HEK293 (cell line): ENCODE measurements around the gene BAZ1A.

ENCODE experiments used
- REPIN1 ChIP-seq: fragments of 450-650 bp; formaldehyde crosslinking; IDR thresholded peaks from 2 replicates; pipeline ENCODE4 v1.5.1; 2017; ENCODE audit warnings: missing biosample characterization, missing genetic modification characterization, low read depth
- ZBTB20 ChIP-seq: fragments of 450-650 bp; formaldehyde crosslinking; IDR thresholded peaks from 2 replicates; pipeline ENCODE4 v1.5.1; 2016; ENCODE audit warnings: missing biosample characterization, missing genetic modification characterization
- ZFP41 ChIP-seq: fragments of 450-650 bp; formaldehyde crosslinking; IDR thresholded peaks from 2 replicates; pipeline ENCODE4 v1.5.1; 2016; ENCODE audit warnings: missing biosample characterization, missing genetic modification characterization, borderline replicate concordance
- ZNF223 ChIP-seq: fragments of 450-650 bp; formaldehyde crosslinking; IDR thresholded peaks from 2 replicates; pipeline ENCODE4 v1.5.1; 2016; ENCODE audit warnings: missing biosample characterization, missing genetic modification characterization
- ZNF292 ChIP-seq: fragments of 450-650 bp; formaldehyde crosslinking; IDR thresholded peaks from 2 replicates; pipeline ENCODE4 v1.5.1; 2016; ENCODE audit warnings: low read depth, missing biosample characterization, missing genetic modification characterization, borderline replicate concordance
- ZNF561 ChIP-seq: fragments of 450-650 bp; IDR thresholded peaks from 2 replicates; pipeline ENCODE4 v1.5.1; 2018; ENCODE audit warnings: missing biosample characterization, missing genetic modification characterization, borderline replicate concordance
- ZNF585B ChIP-seq: fragments of 450-650 bp; formaldehyde crosslinking; IDR thresholded peaks from 2 replicates; pipeline ENCODE4 v1.5.1; 2016; ENCODE audit warnings: missing biosample characterization, missing genetic modification characterization
- ZNF670 ChIP-seq: fragments of 450-650 bp; formaldehyde crosslinking; IDR thresholded peaks from 2 replicates; pipeline ENCODE4 v1.5.1; 2016; ENCODE audit warnings: missing biosample characterization, missing genetic modification characterization, low read depth
- ZNF843 ChIP-seq: fragments of 450-650 bp; formaldehyde crosslinking; IDR thresholded peaks from 2 replicates; pipeline ENCODE4 v1.5.1; 2016; ENCODE audit warnings: missing biosample characterization, missing genetic modification characterization
- TF ChIP-seq, protein P1 (sequence below): fragments of 450-650 bp; formaldehyde crosslinking; conservative IDR thresholded peaks from 2 replicates; pipeline ENCODE4 v1.5.1; 2016; ENCODE audit warnings: low read depth, missing biosample characterization, missing genetic modification characterization
- TF ChIP-seq, protein P2 (sequence below): fragments of 450-650 bp; IDR thresholded peaks from 2 replicates; pipeline ENCODE4 v1.5.1; 2018; ENCODE audit warnings: missing biosample characterization, mild to moderate bottlenecking, missing genetic modification characterization
- TF ChIP-seq, protein P3 (sequence below): fragments of 450-650 bp; formaldehyde crosslinking; IDR thresholded peaks from 2 replicates; pipeline ENCODE4 v1.5.1; 2017; ENCODE audit warnings: missing biosample characterization, missing genetic modification characterization
- TF ChIP-seq, protein P4 (sequence below): fragments of 450-650 bp; formaldehyde crosslinking; IDR thresholded peaks from 2 replicates; pipeline ENCODE4 v1.5.1; 2016; ENCODE audit warnings: missing biosample characterization, missing genetic modification characterization
- TF ChIP-seq, protein P5 (sequence below): fragments of 450-650 bp; formaldehyde crosslinking; IDR thresholded peaks from 2 replicates; pipeline ENCODE4 v1.5.1; 2016; ENCODE audit warnings: missing biosample characterization, missing genetic modification characterization, low read depth
- TF ChIP-seq, protein P6 (sequence below): fragments of 450-650 bp; formaldehyde crosslinking; conservative IDR thresholded peaks from 2 replicates; pipeline ENCODE4 v1.5.1; 2016; ENCODE audit warnings: low read depth, missing biosample characterization, missing genetic modification characterization
- TF ChIP-seq, protein P7 (sequence below): fragments of 450-650 bp; formaldehyde crosslinking; IDR thresholded peaks from 2 replicates; pipeline ENCODE4 v1.5.1; 2016; ENCODE audit warnings: missing biosample characterization, missing genetic modification characterization, borderline replicate concordance
- TF ChIP-seq, protein P8 (sequence below): IDR thresholded peaks from 2 replicates; pipeline ENCODE4 v1.6.1; 2011; ENCODE audit warnings: mild to moderate bottlenecking, low read depth, low read length, borderline replicate concordance

The BAZ1A gene

GRCh38 chr14:34714320-34715126 lies 160.6 kb downstream of the BAZ1A start, which contains the start of gene CFL2 (continued):
- TF ChIP-seq, protein P1, sequence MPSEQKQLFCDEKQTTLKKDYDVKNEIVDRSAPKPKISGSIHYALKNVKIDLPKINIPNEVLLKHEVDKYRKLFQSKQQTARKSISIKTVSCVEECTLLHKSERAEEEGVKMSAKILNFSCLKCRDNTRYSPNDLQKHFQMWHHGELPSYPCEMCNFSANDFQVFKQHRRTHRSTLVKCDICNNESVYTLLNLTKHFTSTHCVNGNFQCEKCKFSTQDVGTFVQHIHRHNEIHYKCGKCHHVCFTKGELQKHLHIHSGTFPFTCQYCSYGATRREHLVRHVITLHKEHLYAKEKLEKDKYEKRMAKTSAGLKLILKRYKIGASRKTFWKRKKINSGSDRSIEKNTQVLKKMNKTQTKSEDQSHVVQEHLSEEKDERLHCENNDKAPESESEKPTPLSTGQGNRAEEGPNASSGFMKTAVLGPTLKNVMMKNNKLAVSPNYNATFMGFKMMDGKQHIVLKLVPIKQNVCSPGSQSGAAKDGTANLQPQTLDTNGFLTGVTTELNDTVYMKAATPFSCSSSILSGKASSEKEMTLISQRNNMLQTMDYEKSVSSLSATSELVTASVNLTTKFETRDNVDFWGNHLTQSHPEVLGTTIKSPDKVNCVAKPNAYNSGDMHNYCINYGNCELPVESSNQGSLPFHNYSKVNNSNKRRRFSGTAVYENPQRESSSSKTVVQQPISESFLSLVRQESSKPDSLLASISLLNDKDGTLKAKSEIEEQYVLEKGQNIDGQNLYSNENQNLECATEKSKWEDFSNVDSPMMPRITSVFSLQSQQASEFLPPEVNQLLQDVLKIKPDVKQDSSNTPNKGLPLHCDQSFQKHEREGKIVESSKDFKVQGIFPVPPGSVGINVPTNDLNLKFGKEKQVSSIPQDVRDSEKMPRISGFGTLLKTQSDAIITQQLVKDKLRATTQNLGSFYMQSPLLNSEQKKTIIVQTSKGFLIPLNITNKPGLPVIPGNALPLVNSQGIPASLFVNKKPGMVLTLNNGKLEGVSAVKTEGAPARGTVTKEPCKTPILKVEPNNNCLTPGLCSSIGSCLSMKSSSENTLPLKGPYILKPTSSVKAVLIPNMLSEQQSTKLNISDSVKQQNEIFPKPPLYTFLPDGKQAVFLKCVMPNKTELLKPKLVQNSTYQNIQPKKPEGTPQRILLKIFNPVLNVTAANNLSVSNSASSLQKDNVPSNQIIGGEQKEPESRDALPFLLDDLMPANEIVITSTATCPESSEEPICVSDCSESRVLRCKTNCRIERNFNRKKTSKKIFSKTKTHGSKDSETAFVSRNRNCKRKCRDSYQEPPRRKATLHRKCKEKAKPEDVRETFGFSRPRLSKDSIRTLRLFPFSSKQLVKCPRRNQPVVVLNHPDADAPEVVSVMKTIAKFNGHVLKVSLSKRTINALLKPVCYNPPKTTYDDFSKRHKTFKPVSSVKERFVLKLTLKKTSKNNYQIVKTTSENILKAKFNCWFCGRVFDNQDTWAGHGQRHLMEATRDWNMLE (tag by site-specific recombination): no peak
- TF ChIP-seq, protein P2, sequence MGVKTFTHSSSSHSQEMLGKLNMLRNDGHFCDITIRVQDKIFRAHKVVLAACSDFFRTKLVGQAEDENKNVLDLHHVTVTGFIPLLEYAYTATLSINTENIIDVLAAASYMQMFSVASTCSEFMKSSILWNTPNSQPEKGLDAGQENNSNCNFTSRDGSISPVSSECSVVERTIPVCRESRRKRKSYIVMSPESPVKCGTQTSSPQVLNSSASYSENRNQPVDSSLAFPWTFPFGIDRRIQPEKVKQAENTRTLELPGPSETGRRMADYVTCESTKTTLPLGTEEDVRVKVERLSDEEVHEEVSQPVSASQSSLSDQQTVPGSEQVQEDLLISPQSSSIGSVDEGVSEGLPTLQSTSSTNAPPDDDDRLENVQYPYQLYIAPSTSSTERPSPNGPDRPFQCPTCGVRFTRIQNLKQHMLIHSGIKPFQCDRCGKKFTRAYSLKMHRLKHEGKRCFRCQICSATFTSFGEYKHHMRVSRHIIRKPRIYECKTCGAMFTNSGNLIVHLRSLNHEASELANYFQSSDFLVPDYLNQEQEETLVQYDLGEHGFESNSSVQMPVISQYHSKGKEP (tag by site-specific recombination): 0 out of 2 replicates have a peak, but pooled peaks have one; percentile 38
- TF ChIP-seq ZNF843 (tag by site-specific recombination) (no peak), ZNF292 (tag by site-specific recombination) (no peak), REPIN1 (no peak), ZNF223 (tag by site-specific recombination) (no peak), ZFP41 (tag by site-specific recombination) (no peak), ZNF585B (no peak), ZNF670 (no peak), ZNF561 (tag by site-specific recombination) (peak; percentile 65), ZBTB20 (tag by site-specific recombination) (peak; percentile 79)
- TF ChIP-seq, protein P3, sequence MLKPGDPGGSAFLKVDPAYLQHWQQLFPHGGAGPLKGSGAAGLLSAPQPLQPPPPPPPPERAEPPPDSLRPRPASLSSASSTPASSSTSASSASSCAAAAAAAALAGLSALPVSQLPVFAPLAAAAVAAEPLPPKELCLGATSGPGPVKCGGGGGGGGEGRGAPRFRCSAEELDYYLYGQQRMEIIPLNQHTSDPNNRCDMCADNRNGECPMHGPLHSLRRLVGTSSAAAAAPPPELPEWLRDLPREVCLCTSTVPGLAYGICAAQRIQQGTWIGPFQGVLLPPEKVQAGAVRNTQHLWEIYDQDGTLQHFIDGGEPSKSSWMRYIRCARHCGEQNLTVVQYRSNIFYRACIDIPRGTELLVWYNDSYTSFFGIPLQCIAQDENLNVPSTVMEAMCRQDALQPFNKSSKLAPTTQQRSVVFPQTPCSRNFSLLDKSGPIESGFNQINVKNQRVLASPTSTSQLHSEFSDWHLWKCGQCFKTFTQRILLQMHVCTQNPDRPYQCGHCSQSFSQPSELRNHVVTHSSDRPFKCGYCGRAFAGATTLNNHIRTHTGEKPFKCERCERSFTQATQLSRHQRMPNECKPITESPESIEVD (tag by site-specific recombination): no peak
- TF ChIP-seq, protein P4, sequence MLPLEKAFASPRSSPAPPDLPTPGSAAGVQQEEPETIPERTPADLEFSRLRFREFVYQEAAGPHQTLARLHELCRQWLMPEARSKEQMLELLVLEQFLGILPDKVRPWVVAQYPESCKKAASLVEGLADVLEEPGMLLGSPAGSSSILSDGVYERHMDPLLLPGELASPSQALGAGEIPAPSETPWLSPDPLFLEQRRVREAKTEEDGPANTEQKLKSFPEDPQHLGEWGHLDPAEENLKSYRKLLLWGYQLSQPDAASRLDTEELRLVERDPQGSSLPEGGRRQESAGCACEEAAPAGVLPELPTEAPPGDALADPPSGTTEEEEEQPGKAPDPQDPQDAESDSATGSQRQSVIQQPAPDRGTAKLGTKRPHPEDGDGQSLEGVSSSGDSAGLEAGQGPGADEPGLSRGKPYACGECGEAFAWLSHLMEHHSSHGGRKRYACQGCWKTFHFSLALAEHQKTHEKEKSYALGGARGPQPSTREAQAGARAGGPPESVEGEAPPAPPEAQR: no peak
- TF ChIP-seq, protein P5, sequence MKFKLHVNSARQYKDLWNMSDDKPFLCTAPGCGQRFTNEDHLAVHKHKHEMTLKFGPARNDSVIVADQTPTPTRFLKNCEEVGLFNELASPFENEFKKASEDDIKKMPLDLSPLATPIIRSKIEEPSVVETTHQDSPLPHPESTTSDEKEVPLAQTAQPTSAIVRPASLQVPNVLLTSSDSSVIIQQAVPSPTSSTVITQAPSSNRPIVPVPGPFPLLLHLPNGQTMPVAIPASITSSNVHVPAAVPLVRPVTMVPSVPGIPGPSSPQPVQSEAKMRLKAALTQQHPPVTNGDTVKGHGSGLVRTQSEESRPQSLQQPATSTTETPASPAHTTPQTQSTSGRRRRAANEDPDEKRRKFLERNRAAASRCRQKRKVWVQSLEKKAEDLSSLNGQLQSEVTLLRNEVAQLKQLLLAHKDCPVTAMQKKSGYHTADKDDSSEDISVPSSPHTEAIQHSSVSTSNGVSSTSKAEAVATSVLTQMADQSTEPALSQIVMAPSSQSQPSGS (tag by site-specific recombination): no peak
- TF ChIP-seq, protein P6, sequence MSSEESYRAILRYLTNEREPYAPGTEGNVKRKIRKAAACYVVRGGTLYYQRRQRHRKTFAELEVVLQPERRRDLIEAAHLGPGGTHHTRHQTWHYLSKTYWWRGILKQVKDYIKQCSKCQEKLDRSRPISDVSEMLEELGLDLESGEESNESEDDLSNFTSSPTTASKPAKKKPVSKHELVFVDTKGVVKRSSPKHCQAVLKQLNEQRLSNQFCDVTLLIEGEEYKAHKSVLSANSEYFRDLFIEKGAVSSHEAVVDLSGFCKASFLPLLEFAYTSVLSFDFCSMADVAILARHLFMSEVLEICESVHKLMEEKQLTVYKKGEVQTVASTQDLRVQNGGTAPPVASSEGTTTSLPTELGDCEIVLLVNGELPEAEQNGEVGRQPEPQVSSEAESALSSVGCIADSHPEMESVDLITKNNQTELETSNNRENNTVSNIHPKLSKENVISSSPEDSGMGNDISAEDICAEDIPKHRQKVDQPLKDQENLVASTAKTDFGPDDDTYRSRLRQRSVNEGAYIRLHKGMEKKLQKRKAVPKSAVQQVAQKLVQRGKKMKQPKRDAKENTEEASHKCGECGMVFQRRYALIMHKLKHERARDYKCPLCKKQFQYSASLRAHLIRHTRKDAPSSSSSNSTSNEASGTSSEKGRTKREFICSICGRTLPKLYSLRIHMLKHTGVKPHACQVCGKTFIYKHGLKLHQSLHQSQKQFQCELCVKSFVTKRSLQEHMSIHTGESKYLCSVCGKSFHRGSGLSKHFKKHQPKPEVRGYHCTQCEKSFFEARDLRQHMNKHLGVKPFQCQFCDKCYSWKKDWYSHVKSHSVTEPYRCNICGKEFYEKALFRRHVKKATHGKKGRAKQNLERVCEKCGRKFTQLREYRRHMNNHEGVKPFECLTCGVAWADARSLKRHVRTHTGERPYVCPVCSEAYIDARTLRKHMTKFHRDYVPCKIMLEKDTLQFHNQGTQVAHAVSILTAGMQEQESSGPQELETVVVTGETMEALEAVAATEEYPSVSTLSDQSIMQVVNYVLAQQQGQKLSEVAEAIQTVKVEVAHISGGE: no peak
- TF ChIP-seq, protein P7, sequence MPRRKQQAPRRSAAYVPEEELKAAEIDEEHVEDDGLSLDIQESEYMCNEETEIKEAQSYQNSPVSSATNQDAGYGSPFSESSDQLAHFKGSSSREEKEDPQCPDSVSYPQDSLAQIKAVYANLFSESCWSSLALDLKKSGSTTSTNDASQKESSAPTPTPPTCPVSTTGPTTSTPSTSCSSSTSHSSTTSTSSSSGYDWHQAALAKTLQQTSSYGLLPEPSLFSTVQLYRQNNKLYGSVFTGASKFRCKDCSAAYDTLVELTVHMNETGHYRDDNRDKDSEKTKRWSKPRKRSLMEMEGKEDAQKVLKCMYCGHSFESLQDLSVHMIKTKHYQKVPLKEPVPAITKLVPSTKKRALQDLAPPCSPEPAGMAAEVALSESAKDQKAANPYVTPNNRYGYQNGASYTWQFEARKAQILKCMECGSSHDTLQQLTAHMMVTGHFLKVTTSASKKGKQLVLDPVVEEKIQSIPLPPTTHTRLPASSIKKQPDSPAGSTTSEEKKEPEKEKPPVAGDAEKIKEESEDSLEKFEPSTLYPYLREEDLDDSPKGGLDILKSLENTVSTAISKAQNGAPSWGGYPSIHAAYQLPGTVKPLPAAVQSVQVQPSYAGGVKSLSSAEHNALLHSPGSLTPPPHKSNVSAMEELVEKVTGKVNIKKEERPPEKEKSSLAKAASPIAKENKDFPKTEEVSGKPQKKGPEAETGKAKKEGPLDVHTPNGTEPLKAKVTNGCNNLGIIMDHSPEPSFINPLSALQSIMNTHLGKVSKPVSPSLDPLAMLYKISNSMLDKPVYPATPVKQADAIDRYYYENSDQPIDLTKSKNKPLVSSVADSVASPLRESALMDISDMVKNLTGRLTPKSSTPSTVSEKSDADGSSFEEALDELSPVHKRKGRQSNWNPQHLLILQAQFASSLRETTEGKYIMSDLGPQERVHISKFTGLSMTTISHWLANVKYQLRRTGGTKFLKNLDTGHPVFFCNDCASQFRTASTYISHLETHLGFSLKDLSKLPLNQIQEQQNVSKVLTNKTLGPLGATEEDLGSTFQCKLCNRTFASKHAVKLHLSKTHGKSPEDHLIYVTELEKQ (tag by site-specific recombination): no peak
- TF ChIP-seq, protein P8, sequence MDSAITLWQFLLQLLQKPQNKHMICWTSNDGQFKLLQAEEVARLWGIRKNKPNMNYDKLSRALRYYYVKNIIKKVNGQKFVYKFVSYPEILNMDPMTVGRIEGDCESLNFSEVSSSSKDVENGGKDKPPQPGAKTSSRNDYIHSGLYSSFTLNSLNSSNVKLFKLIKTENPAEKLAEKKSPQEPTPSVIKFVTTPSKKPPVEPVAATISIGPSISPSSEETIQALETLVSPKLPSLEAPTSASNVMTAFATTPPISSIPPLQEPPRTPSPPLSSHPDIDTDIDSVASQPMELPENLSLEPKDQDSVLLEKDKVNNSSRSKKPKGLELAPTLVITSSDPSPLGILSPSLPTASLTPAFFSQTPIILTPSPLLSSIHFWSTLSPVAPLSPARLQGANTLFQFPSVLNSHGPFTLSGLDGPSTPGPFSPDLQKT: no peak
